Epithelial cell of prostate (primary cell): ENCODE data around the gene CAV3.

Experiments
- DNase-seq: peaks from one replicate; pipeline ENCODE4 v3.0.0-alpha.2; 2011; ENCODE audit warnings: low read depth, low spot score
- H3K27ac ChIP-seq: fragments of 450-650 bp; 2 replicates; pipeline ENCODE4 v1.5.1; 2017; ENCODE audit warnings: mild to moderate bottlenecking

The CAV3 gene

GRCh38 chr3:8759038-8759707, 25.6 kb downstream of the CAV3 start:
- H3K27ac ChIP-seq: no peak overlapping the region
- no peak for DNase-seq

- no peak overlapping the region for H3K27ac ChIP-seq
- DNase-seq: no peak
These were observed 26.5 kb downstream of the CAV3 start for GRCh38 chr3:8760091-8760490.

- H3K27ac ChIP-seq: no peak overlapping the region
- DNase-seq: no peak
These were observed 26.9 kb downstream of the CAV3 start for GRCh38 chr3:8760506-8760905.

- H3K27ac ChIP-seq: no peak overlapping the region
- no peak for DNase-seq
These were observed 28.3 kb downstream of the CAV3 start for GRCh38 chr3:8761866-8762265.

GRCh38 chr3:8762607-8763377, 29.2 kb downstream of the CAV3 start:
- DNase-seq: no peak
- H3K27ac ChIP-seq: no peak overlapping the region

- no peak overlapping the region for H3K27ac ChIP-seq
- DNase-seq: no peak
These were observed 30.9 kb downstream of the CAV3 start for GRCh38 chr3:8764528-8764927.

GRCh38 chr3:8765528-8765927, 31.9 kb downstream of the CAV3 start:
- no peak for DNase-seq
- no peak overlapping the region for H3K27ac ChIP-seq

- DNase-seq: no peak
These were observed 32.5 kb downstream of the CAV3 start for GRCh38 chr3:8766148-8766547.

GRCh38 chr3:8767256-8767666, 33.7 kb downstream of the CAV3 start:
- DNase-seq: no peak
- H3K27ac ChIP-seq: no peak overlapping the region

More at GRCh38 chr3:8766148-8766547, 32.5 kb downstream of the CAV3 start:
- H3K27ac ChIP-seq: no peak overlapping the region

- DNase-seq: peak; percentile 26
- no peak overlapping the region for H3K27ac ChIP-seq
These were observed 34.2 kb downstream of the CAV3 start for GRCh38 chr3:8767667-8768363.

GRCh38 chr3:8768364-8769087, 34.9 kb downstream of the CAV3 start:
- no peak for DNase-seq

GRCh38 chr3:8769088-8769822, 35.7 kb downstream of the CAV3 start, which contains the start of gene OXTR:
Gene OXTR, minus strand, starts transcription at chr3:8769613. Its CDS starts 1,426 bp downstream, at chr3:8768187.
- no peak within 1 kb of the TSS for H3K27ac ChIP-seq
- DNase-seq: no peak

More at GRCh38 chr3:8768364-8769087, 34.9 kb downstream of the CAV3 start:
- no peak overlapping the region for H3K27ac ChIP-seq

GRCh38 chr3:8773941-8774542, 40.4 kb downstream of the CAV3 start:
- no peak overlapping the region for H3K27ac ChIP-seq
- DNase-seq: no peak

- H3K27ac ChIP-seq: no peak overlapping the region
- DNase-seq: no peak
These were observed 41.6 kb downstream of the CAV3 start for GRCh38 chr3:8775181-8775580.

GRCh38 chr3:8775602-8776001, 42.0 kb downstream of the CAV3 start:
- no peak for DNase-seq
- H3K27ac ChIP-seq: no peak overlapping the region

- H3K27ac ChIP-seq: no peak overlapping the region
- DNase-seq: no peak
These were observed 42.8 kb downstream of the CAV3 start for GRCh38 chr3:8776406-8776805.

GRCh38 chr3:8777201-8777977, 43.8 kb downstream of the CAV3 start:
- no peak for DNase-seq
- H3K27ac ChIP-seq: no peak overlapping the region

- H3K27ac ChIP-seq: no peak overlapping the region
- DNase-seq: no peak
These were observed 44.3 kb downstream of the CAV3 start for GRCh38 chr3:8777978-8778267.

- no peak for DNase-seq
- H3K27ac ChIP-seq: no peak overlapping the region
These were observed 44.9 kb downstream of the CAV3 start for GRCh38 chr3:8778475-8778874.
